NB4 (cell line): ENCODE results near the gene NDUFAF8.

Experiments used
- DNase-seq: peaks from one replicate; pipeline ENCODE4 v3.0.0; 2010; ENCODE audit warnings: low read depth
- H3K4me3 ChIP-seq: one replicate; pipeline ENCODE4 v1.5.1; 2011; ENCODE audit warnings: mild to moderate bottlenecking, low read depth, low read length, moderate library complexity
- MYC ChIP-seq: IDR thresholded peaks from 2 replicates; pipeline ENCODE4 v1.6.1; 2011; ENCODE audit warnings: low read depth, low read length
- POLR2A ChIP-seq: IDR thresholded peaks from 2 replicates; pipeline ENCODE4 v1.6.1; 2011; ENCODE audit warnings: mild to moderate bottlenecking; ENCODE audit not compliant: insufficient read length; ENCODE audit errors: extremely low read depth
- TF ChIP-seq, protein P1 (sequence below): IDR thresholded peaks from 2 replicates; pipeline ENCODE4 v1.6.1; 2011; ENCODE audit warnings: low read depth, low read length
- TF ChIP-seq, protein P2 (sequence below): IDR thresholded peaks from one replicate; pipeline ENCODE4 v1.5.1; 2012; ENCODE audit warnings: low read depth, low read length

NDUFAF8 gene

DNA sequence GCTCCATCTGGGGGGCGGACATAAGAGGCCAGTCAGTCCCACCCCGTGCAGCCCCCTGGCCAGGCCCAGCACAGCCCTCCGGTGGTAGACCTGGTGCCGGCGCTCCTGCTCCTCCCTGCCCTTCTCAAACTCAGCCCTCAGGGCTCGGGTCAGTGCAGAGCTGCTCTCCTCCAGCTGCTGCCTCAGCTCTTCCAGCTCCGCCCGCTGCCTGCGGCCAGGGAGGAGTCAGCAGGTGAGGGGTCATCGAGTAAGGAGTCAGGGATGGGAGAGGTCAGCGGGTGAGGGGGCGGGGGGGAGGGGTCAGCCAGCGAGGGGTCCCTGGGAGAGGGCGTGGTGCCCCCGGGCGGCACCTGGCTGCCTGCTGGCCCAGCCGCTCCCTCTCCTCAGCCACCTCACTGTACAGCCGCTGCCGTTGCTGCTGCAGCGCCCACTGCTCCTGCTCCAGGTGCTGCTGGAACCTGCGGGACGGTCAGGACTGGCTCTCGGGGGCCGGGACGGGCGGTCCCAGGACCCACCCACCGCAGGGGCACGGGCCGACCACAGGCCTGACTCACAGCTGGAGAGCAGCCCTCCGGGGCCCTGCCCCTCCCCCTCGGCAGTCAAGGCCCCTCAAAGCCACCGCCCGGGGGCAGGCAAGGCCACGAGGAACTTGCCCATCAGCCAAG lies 46.6 kb upstream of the NDUFAF8 start:
- TF ChIP-seq POLR2A (no peak), MYC (no peak)
- TF ChIP-seq, protein P1, sequence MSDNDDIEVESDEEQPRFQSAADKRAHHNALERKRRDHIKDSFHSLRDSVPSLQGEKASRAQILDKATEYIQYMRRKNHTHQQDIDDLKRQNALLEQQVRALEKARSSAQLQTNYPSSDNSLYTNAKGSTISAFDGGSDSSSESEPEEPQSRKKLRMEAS, result no peak
- TF ChIP-seq, protein P2, sequence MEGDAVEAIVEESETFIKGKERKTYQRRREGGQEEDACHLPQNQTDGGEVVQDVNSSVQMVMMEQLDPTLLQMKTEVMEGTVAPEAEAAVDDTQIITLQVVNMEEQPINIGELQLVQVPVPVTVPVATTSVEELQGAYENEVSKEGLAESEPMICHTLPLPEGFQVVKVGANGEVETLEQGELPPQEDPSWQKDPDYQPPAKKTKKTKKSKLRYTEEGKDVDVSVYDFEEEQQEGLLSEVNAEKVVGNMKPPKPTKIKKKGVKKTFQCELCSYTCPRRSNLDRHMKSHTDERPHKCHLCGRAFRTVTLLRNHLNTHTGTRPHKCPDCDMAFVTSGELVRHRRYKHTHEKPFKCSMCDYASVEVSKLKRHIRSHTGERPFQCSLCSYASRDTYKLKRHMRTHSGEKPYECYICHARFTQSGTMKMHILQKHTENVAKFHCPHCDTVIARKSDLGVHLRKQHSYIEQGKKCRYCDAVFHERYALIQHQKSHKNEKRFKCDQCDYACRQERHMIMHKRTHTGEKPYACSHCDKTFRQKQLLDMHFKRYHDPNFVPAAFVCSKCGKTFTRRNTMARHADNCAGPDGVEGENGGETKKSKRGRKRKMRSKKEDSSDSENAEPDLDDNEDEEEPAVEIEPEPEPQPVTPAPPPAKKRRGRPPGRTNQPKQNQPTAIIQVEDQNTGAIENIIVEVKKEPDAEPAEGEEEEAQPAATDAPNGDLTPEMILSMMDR, result no peak
- no peak for DNase-seq
- no peak overlapping the region for H3K4me3 ChIP-seq

DNA sequence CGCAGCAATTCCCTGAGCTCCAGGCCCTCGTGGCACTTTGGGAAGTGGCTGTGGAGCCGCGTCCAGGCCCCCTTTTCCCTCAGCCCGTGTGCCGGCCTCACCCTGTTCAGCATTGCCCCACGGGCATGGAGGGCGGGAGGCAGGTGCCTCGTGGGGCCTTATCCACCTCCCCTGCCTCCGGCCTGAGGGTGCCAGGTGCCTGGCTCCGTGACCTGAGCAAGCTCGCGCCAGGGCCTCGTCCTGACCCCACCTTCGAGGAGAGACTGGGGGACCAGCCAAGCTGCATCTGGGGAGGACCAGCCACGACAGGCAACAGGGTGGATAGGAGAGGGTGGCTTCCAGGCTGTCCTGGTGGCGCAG lies 46.1 kb upstream of the NDUFAF8 start:
- H3K4me3 ChIP-seq, result no peak overlapping the region
- no peak for DNase-seq
- TF ChIP-seq POLR2A (no peak), MYC (no peak)
- TF ChIP-seq, protein P1, result no peak
- TF ChIP-seq, protein P2, result no peak

DNA sequence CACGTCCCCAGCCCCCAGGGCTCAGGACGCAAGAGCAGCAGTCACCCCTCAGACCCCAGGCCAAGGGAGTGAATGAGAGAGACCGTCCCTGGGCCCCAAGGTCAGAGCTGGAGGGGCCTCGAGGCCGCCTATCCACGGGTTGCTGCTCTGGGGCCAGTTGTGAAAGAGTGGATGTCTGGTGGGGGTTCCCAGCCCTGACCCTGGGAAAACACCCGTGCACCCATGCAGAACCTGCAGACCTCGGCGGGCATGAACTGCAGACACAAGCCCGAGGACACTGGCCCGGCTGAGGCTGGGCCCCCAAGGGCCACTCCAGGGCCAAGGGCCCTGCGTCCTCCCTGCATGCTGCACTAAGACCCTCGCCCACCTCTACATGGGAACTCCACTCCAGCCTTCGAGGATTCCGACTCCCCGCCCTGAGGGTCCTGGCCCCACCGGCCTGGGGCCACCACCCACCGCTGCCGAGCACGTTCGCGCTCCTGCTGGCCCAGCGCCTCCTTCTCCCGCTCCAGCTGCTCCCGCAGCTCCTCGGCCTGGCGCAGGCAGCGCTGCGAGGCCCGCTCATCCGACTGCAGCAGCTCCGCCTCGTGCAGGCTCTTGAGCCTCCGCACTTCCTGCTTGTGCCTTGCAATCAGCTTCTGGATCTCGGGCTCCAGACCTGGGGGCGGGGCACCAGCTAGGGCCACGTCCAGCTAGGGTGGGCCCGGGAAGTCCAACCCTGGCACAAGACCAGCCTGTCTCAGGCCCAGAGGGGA lies 45.5 kb upstream of the NDUFAF8 start:
- no peak overlapping the region for H3K4me3 ChIP-seq
- TF ChIP-seq POLR2A, result no peak
- TF ChIP-seq, protein P1, result no peak
- TF ChIP-seq, protein P2, result no peak
- no peak for DNase-seq

DNA sequence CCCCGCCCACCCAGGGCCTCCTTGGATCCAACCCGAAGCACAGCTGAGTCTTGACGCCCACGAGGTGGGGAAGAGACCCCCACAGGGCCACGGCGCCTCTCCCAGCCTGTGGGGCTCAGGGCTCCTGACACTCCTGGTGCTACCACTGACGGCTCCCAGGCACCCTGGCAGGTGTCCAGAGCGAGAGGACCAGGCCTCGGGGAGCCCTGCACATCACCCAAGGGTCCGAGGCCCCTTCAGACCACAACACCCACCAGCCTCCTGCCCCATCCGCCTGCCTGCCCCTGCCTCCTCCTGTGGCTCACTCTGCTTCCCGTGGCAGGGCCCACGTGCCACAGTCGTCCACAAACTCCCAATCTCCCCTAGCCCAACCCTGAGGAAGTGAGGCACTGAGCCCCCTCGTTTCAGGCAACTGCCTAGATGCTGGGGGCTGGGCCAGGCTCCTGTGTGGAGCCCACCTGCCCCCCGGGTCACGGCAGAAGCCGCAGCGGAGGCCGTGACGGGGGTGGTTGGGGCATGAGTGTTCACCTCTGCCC lies 44.8 kb upstream of the NDUFAF8 start:
- H3K4me3 ChIP-seq, result no peak overlapping the region
- TF ChIP-seq, protein P2, result no peak
- TF ChIP-seq MYC (no peak), POLR2A (no peak)
- TF ChIP-seq, protein P1, result no peak
- DNase-seq, result no peak

DNA sequence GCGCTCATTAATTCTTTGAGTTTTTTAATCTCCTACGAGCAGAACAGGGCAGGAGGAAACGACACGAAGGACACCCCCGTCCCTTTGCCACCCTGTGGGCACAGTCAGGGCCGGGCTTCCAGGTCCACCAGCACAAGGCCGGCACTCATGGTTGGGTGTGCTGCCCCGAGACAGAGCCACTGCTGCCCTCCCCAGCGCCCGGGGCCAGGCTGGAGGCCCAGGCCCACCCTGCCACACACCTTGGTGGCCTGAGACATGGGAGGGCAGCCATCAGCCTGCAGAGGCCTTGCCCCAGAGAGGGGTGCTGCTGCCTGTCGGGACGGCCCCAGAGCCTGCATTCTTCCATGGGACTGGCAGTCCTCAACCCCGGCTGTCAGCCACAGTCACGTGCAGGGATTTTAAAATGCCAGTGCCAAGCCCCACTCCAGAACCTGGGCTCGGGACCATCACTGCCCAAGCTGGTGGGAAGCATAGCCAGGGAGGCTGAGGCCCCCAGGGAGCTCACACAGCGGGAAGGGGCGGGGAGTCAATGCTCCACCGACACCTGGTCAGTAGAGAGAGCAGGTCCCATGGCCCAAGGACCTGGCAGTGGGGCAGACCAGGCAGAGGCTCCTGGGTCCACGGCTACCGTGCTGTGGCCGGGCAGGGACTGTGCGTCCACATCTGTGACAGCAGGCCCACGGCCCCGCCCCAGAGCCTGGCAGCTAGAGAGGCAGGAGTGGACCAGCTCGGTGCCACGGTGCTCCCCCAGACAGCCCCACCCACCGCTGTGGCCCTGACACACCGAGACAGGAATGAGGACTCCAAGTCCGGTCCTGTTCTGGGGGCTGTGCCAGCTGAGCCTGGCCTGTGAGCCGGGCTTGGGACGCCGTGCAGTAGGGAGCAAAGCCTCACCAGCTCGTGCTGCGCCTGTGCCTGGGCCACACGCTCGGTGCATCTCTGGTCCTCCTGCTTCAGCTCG lies 43.9 kb upstream of the NDUFAF8 start:
- no peak overlapping the region for H3K4me3 ChIP-seq
- TF ChIP-seq, protein P1, result no peak
- TF ChIP-seq POLR2A, result no peak
- no peak for TF ChIP-seq MYC
- TF ChIP-seq, protein P2, result no peak
- no peak for DNase-seq
